ENCODE measurements around the gene LSM7. TPM values are rescaled to one million over a fixed set of nuclear protein-coding genes. Genes with fewer than 3 reads are reported as not detected.

The LSM7 gene
- total and polyA plus RNA-seq, 2 of the 13 experiments (the other 11 are each of a cell fraction or from before 2014, with no cell fraction given): 140 to 205 TPM

- TF ChIP-seq CBX2 (IDR thresholded peaks at IDR 0.05; ENCODE audit: low read depth, low read length) (no peak), CBX2 (CRISPR knock-in tag; IDR thresholded peaks at IDR 0.05; ENCODE audit: low read depth) (no peak), TCF7 (IDR thresholded peaks at IDR 0.05; ENCODE audit: low read depth) (no peak), ATAD3A (CRISPR knock-in tag; IDR thresholded peaks at IDR 0.05) (no peak)
These were observed 12.9 kb upstream of the LSM7 start (continued) for GRCh38 chr19:2341244-2341751.

DNA sequence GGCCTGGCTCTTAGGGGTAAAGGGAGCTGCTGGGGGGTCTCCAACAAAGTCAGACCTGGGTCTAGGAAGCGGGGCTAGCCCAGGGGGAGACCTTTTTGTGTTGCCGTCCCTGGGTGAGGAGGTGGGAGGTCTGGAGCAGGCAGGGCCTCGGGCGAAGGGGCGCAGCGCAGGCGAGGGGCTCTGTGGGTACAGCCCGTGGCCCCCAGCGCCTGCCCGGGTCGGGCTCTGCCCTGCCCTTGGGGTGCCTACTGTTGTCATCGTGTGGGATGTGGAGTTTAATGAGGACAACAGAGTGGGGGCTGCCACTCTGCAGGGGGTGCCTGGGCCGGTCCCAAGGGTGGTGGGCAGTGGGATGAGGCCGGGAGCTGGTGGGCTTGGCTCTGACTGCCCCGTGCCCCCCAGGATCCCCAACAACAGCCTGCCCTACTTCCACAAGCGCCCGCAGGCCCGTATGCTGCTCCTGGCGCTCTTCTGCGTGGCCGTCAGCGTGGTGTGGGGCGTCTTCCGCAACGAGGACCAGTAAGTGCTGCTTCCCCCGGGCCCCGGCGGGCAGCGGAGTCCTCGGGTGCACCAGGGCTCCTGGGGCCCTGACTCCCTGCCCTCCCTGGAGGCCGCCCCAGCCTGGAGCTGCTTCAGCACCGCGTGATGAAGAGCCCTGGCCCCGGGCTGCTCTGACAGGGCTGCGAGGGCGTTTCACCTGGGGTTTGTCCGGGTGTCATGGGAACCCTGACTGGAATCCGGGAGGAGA lies 12.3 kb upstream of the LSM7 start:
- Histone ChIP-seq H3K9ac (ENCODE audit: insufficient read depth, low read depth, low read length) (no peak overlapping the region), H3K9me3 (ENCODE audit: low read length) (no peaks in the 10 kb centered on the region), H3K36me3 (replicated peaks in 1 of 2; ENCODE audit: control insufficient read depth in 1 of 2, insufficient read depth in 2 of 2, low read length in 2 of 2) (no peaks in the 10 kb centered on the region; a peak in 2 of 5 replicates), H3K4me2 (ENCODE audit: low read depth, low read length) (no peak overlapping the region), H3K4me1 (ENCODE audit: insufficient read depth, low read length) (peaks cover 2% of the 10 kb centered on the region), H4K20me1 (ENCODE audit: insufficient read depth, low read length) (peaks cover 3% of the 10 kb centered on the region; the same call in 1 of the 2 replicates), H3K27me3 (ENCODE audit: control insufficient read depth in 1 of 2, insufficient read depth in 2 of 2, low read length in 2 of 2) (no peaks in the 10 kb centered on the region), H3K27ac (ENCODE audit: extremely low read length, insufficient read depth, low read length) (no peak overlapping the region), H3K79me2 (ENCODE audit: insufficient read depth, low read length) (no peaks in the 10 kb centered on the region), H3K4me3 (replicated peaks in 1 of 3; ENCODE audit: insufficient read depth in 1 of 3, low read depth in 2 of 3, low read length in 3 of 3) (no peak overlapping the region), H2AFZ (ENCODE audit: low read length) (no peak overlapping the region)
- ChIA-PET POLR2A (no interaction called here), CTCF (ENCODE audit: low intra/inter-chr PET ratio, low total read pairs) (no interaction called here)
- BruUV-seq (replicated peaks): no TSS peak
- DNase-seq (ENCODE audit: low spot score) (no peak), FAIRE-seq (no peak), ATAC-seq (no peak)
- TF ChIP-seq RBFOX2 (IDR thresholded peaks at IDR 0.05; ENCODE audit: low read depth, low read length): 0 out of 2 replicates have a peak, but pooled peaks have one; percentile 17
- no peak for TF ChIP-seq MEIS2 (CRISPR knock-in tag; IDR thresholded peaks at IDR 0.05)
- 96% methylated on average over 24 of the region's 38 CpGs for WGBS (ENCODE audit: low lambda C conversion rate)
- intact Hi-C loops (cut with micrococcal nuclease; ENCODE audit: unreplicated experiment): no loop called here
- in situ Hi-C loops (cut with HindIII; ENCODE audit: extremely low pct_ligation_motif_present, low pct_unique_long_range_greater_than_20kb): no loop called here

All from HepG2 (cell line).